ENCODE data around the gene ASB10. TPM values are rescaled to one million over a fixed set of nuclear protein-coding genes. Genes with fewer than 3 reads are reported as not detected.
A peak's percentile ranks its signal among the peaks of the same experiment; 100 is the strongest.

Gene ASB10
- total and polyA plus RNA-seq, 2 of the 13 experiments (the other 11 are each of a cell fraction or from before 2014, with no cell fraction given), result not detected

DNA sequence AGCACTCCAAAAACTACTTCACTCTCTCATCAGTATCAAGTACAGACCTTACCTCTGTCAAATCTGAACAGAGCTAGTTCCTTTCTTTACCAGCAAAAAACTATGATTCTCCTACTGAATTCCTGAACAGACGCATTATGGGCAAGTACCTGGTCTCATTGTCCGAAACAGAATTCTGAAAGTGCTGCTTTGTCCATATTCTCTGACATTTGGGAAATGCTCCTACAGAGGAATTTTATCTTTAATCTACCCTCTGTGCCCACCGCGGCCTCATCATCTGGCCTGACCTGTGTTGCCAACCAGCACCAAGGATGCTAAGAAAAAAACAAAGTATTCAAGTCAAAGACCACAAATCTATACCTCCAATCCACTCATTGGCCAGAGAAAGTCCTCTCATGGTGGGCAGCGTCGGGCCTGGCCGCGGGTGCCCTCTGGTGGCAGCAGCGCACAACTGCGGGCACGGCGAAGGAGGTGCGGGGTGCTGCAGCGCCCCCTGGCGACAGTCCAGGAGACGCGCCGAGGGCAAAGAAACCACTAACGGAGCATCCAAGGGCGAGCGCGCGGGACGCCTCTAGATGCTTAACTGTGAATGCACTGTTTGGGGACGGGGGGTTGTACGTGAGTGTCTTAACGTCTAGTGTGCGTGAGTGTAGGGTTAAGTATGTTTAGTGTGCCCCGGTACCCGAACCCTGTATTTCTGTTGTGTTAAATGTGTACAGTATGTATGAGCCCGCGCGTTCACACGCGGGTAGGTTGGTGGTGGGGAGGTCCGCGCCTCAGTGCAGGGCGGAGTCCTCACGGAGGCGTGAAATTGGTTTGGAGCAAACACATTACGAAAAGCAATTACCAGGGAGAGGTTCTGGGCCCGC lies 14.5 kb downstream of the ASB10 start (continued):
- TF ChIP-seq ZNF343 (CRISPR knock-in tag; IDR thresholded peaks at IDR 0.05), result no peak
- no peak for TF ChIP-seq AKAP8 (CRISPR knock-in tag; IDR thresholded peaks at IDR 0.05)
- TF ChIP-seq ZNF644 (CRISPR knock-in tag; IDR thresholded peaks at IDR 0.05; ENCODE audit: low read depth), result no peak
- TF ChIP-seq KLF12 (CRISPR knock-in tag; IDR thresholded peaks at IDR 0.05; ENCODE audit: borderline replicate concordance), result no peak
- TF ChIP-seq SIX1 (CRISPR knock-in tag; IDR thresholded peaks at IDR 0.05; ENCODE audit: borderline replicate concordance), result no peak
- TF ChIP-seq NFATC3 (CRISPR knock-in tag; IDR thresholded peaks at IDR 0.05), result peak; percentile 39; the same call in 1 of the 2 replicates
- TF ChIP-seq, protein P1, sequence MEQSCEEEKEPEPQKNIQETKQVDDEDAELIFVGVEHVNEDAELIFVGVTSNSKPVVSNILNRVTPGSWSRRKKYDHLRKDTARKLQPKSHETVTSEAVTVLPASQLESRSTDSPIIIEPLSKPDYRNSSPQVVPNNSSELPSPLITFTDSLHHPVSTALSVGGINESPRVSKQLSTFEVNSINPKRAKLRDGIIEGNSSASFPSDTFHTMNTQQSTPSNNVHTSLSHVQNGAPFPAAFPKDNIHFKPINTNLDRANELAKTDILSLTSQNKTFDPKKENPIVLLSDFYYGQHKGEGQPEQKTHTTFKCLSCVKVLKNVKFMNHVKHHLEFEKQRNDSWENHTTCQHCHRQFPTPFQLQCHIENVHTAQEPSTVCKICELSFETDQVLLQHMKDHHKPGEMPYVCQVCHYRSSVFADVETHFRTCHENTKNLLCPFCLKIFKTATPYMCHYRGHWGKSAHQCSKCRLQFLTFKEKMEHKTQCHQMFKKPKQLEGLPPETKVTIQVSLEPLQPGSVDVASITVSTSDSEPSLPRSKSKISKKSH (CRISPR knock-in tag; IDR thresholded peaks at IDR 0.05; ENCODE audit: borderline replicate concordance), result no peak
- TF ChIP-seq SRF (IDR thresholded peaks at IDR 0.05; ENCODE audit: low read depth, low read length), result no peak
- TF ChIP-seq HDAC1 (CRISPR knock-in tag; IDR thresholded peaks at IDR 0.05), result no peak
- no peak for TF ChIP-seq RFX5 (IDR thresholded peaks at IDR 0.05; ENCODE audit: low read depth, low read length)
- no peak for TF ChIP-seq ZNF160 (CRISPR knock-in tag; IDR thresholded peaks at IDR 0.05)
- no peak for TF ChIP-seq ZKSCAN8 (CRISPR knock-in tag; IDR thresholded peaks at IDR 0.05; ENCODE audit: borderline replicate concordance)
- no peak for TF ChIP-seq DR1 (CRISPR knock-in tag; IDR thresholded peaks at IDR 0.05)
- TF ChIP-seq, protein P2, sequence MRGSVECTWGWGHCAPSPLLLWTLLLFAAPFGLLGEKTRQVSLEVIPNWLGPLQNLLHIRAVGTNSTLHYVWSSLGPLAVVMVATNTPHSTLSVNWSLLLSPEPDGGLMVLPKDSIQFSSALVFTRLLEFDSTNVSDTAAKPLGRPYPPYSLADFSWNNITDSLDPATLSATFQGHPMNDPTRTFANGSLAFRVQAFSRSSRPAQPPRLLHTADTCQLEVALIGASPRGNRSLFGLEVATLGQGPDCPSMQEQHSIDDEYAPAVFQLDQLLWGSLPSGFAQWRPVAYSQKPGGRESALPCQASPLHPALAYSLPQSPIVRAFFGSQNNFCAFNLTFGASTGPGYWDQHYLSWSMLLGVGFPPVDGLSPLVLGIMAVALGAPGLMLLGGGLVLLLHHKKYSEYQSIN (CRISPR knock-in tag; IDR thresholded peaks at IDR 0.05; ENCODE audit: borderline replicate concordance), result no peak
- TF ChIP-seq SMC3 (IDR thresholded peaks at IDR 0.05; ENCODE audit: low read length), result peak; percentile 64; the same call in 1 of the 2 replicates
- TF ChIP-seq, protein P3, sequence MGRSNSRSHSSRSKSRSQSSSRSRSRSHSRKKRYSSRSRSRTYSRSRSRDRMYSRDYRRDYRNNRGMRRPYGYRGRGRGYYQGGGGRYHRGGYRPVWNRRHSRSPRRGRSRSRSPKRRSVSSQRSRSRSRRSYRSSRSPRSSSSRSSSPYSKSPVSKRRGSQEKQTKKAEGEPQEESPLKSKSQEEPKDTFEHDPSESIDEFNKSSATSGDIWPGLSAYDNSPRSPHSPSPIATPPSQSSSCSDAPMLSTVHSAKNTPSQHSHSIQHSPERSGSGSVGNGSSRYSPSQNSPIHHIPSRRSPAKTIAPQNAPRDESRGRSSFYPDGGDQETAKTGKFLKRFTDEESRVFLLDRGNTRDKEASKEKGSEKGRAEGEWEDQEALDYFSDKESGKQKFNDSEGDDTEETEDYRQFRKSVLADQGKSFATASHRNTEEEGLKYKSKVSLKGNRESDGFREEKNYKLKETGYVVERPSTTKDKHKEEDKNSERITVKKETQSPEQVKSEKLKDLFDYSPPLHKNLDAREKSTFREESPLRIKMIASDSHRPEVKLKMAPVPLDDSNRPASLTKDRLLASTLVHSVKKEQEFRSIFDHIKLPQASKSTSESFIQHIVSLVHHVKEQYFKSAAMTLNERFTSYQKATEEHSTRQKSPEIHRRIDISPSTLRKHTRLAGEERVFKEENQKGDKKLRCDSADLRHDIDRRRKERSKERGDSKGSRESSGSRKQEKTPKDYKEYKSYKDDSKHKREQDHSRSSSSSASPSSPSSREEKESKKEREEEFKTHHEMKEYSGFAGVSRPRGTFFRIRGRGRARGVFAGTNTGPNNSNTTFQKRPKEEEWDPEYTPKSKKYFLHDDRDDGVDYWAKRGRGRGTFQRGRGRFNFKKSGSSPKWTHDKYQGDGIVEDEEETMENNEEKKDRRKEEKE (IDR thresholded peaks at IDR 0.05), result no peak
- TF ChIP-seq SALL1 (CRISPR knock-in tag; IDR thresholded peaks at IDR 0.05), result peak; percentile 48; the same call in 1 of the 2 replicates
- TF ChIP-seq DNMT3B (CRISPR knock-in tag; conservative IDR thresholded peaks at IDR 0.05), result no peak
- TF ChIP-seq ZFY (CRISPR knock-in tag; IDR thresholded peaks at IDR 0.05), result no peak
- no peak for TF ChIP-seq MBD4 (IDR thresholded peaks at IDR 0.05; ENCODE audit: borderline replicate concordance, low read length)
- no peak for TF ChIP-seq ZNF776 (CRISPR knock-in tag; IDR thresholded peaks at IDR 0.05)
- no peak for TF ChIP-seq TBX3 (IDR thresholded peaks at IDR 0.05; ENCODE audit: borderline replicate concordance)
- 0 out of 2 replicates have a peak, but pooled peaks have one; percentile 73 for TF ChIP-seq ZNF205 (CRISPR knock-in tag; IDR thresholded peaks at IDR 0.05)
- no peak for TF ChIP-seq ZNF446 (CRISPR knock-in tag; IDR thresholded peaks at IDR 0.05)
- no peak for TF ChIP-seq PAX8 (CRISPR knock-in tag; IDR thresholded peaks at IDR 0.05; ENCODE audit: borderline replicate concordance)
- no peak for TF ChIP-seq ZNF709 (CRISPR knock-in tag; IDR thresholded peaks at IDR 0.05)
- no peak for TF ChIP-seq POLR2A (IDR thresholded peaks at IDR 0.05; ENCODE audit: insufficient read depth in 1 of 2, low read depth in 2 of 2, low read length in 2 of 2)
- no peak for TF ChIP-seq MTF1 (CRISPR knock-in tag; IDR thresholded peaks at IDR 0.05)
